AG04450 (cell line): ENCODE results near the gene MYO1F. TPM values are rescaled to one million over a fixed set of nuclear protein-coding genes. Genes with fewer than 3 reads are reported as not detected.

Source experiments
- CTCF ChIA-PET: fragments of 300-600, 350-600 bp; formaldehyde crosslinking; extraction: SDS; loops from one replicate; lab custom pipeline; 2022; ENCODE audit warnings: antibody characterized with exemption, inconsistent platforms; lab: Charles Lee
- POLR2A ChIA-PET: fragments of 350-600 bp; formaldehyde crosslinking; extraction: SDS; loops from one replicate; lab custom pipeline; 2021; ENCODE audit warnings: antibody characterized with exemption, inconsistent platforms; lab: Yijun Ruan, JAX
- DNase-seq: peaks from one replicate; pipeline ENCODE4 v3.0.0-alpha.2; 2011; ENCODE audit warnings: low read depth, low spot score
- H3K27ac ChIP-seq: one replicate; pipeline ENCODE4 v1.5.1; 2012; ENCODE audit warnings: low read depth, low read length, control low read depth
- H3K27me3 ChIP-seq: one replicate; pipeline ENCODE4 v1.6.0; 2012; ENCODE audit warnings: low read length; ENCODE audit not compliant: control insufficient read depth, insufficient read depth
- H3K4me3 ChIP-seq: 2 replicates; pipeline ENCODE4 v1.5.1; 2011; ENCODE audit warnings: mild to moderate bottlenecking, low read depth, low read length, control low read depth
- H3K9me3 ChIP-seq: 2 replicates; pipeline ENCODE4 v1.5.1; 2012; ENCODE audit warnings: low read length; ENCODE audit not compliant: control insufficient read depth, insufficient read depth
- CTCF ChIP-seq: IDR thresholded peaks from 2 replicates; pipeline ENCODE4 v1.5.1; 2011; ENCODE audit warnings: low read depth, low read length, control low read depth, inconsistent platforms
- polyA plus RNA-seq: library from polyadenylated mRNA; depleted of rRNA; stranded (reverse); fragments of >200 nt; gene quantifications from 2 replicates; pipeline ENCODE4 v1.2.3, GENCODE V29; 2011

MYO1F gene
- polyA plus RNA-seq, 1 experiment, result 0.10 TPM

DNA sequence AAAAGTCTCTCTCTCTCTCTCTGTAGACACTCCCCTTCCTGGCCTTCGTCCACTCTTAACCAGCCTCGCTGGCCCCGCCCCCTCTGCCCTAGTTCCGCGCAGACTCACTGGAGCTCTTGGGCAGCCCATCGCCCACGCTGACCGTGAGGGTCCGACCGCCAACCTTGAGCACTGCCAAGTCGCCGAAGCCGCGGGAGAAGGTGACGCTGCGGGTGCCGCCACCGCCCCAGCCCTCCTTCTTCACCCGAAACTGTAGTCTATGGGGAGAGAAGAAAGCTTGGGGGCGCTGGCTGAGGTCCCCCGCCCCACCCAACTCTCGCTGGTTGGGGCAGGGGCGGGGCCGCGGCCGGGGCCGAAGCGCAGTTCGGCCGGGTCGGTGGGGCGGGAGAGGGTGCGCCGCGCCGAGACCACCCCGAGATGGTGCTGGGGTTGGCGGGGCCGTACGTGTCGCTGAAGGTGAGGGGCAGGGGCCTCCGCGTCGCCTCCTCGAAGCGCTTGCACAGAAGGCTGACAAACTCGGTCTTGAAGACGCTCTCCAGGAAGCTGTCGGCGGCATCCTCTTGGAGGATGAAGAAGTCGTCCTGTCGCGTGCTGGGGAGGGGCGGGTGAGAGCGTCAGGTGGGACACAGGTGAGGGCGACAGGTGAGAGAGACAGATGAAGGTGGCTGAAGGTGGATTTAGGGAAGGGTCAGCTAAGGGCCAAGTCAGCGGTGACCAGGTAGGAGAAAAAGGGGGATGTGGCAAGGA, 50.7 kb downstream of the MYO1F start:
- peaks cover 5% of the 10 kb centered on the region; the same call in 1 of the 2 replicates for H3K9me3 ChIP-seq
- ChIA-PET POLR2A (interaction anchor here (0.6 to 1.7 kb wide), 13 partner anchors 13 to 1338 kb away, joined by 3 to 13 read pairs (median 4); partner anchors contain the start of genes MARCHF2, NDUFA7, RPS28 and ZNF414), CTCF (interaction anchor here (1.2 to 2.8 kb wide), 5 partner anchors 13 to 172 kb away, joined by 3 to 22 read pairs (median 7); partner anchors contain the start of gene ZNF414)
- DNase-seq, result peak; percentile 78
- no peak for TF ChIP-seq CTCF
- H3K27ac ChIP-seq, result peak overlapping the region; percentile 93
- no peaks in the 10 kb centered on the region for H3K27me3 ChIP-seq
- peak overlapping the region; percentile 88 for H3K4me3 ChIP-seq

DNA sequence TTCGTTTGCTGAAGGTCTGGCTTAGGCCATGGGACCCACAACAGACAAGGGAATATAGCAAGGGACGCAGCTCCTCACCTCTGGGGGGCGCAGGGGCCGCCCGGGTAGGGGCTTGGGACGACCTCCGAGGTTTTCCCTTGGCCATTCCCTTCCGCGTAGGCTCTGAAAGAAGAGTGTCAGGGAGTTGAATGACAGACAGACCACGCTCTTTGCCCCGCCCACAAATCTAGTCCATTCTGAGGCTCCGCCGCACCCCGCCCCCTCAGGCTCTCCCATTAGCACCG, 51.9 kb downstream of the MYO1F start:
- Histone ChIP-seq H3K9me3 (peaks cover 4% of the 10 kb centered on the region; the same call in 1 of the 2 replicates), H3K27ac (peak overlapping the region; percentile 40), H3K4me3 (peak overlapping the region; percentile 65), H3K27me3 (no peaks in the 10 kb centered on the region)
- ChIA-PET CTCF (interaction anchor here (0.6 to 2.8 kb wide), 4 partner anchors 44 to 171 kb away, joined by 5 to 22 read pairs (median 7); no protein-coding TSS in a partner anchor), POLR2A (interaction anchor here (1.0 to 1.7 kb wide), 3 partner anchors 12 to 53 kb away, joined by 4 to 8 read pairs (median 5); partner anchors contain the start of gene ZNF414)
- TF ChIP-seq CTCF, result peak; percentile 43
- DNase-seq, result no peak

GRCh38 chr19:8519388-8519787, 57.9 kb downstream of the MYO1F start:
- Histone ChIP-seq H3K9me3 (no peaks in the 10 kb centered on the region), H3K27me3 (peaks cover 3% of the 10 kb centered on the region), H3K4me3 (no peak overlapping the region), H3K27ac (no peak overlapping the region)
- DNase-seq, result no peak
- ChIA-PET CTCF (interaction anchor here (0.9 kb wide), 1 partner anchor 62 kb away, joined by 3 read pairs; no protein-coding TSS in a partner anchor), POLR2A (interaction anchor here (0.7 kb wide), 1 partner anchor 60 kb away, joined by 3 read pairs; no protein-coding TSS in a partner anchor)
- no peak for TF ChIP-seq CTCF

DNA sequence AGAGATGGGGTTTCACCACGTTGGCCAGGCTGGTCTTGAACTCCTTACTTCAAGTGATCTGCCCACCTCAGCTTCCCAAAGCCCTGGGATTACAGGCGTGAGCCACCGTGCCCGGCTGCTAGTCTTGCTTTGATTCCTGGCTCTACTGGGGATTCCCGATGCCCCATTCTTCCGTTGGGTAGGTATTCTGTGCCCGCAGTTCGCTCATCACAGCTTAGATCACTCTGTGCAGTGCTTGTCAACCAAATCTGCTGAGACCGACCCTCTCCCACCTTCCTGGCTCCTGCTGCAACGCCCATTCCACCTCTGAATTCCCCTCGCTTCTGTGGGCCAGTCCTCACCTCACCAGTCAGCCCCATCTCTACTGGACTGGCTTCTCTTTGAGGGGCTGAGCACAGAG, 58.7 kb downstream of the MYO1F start:
- Histone ChIP-seq H3K4me3 (no peak overlapping the region), H3K9me3 (no peaks in the 10 kb centered on the region), H3K27me3 (peaks cover 3% of the 10 kb centered on the region), H3K27ac (no peak overlapping the region)
- ChIA-PET POLR2A (no interaction called here), CTCF (interaction anchor here (0.9 kb wide), 1 partner anchor 63 kb away, joined by 3 read pairs; no protein-coding TSS in a partner anchor)
- no peak for DNase-seq
- TF ChIP-seq CTCF, result no peak
